AG08395 (cell line): ENCODE data around the gene TNRC6A.
"Not testable (repeated sequence)": the region's sequence is repeated elsewhere in the genome, so short reads cannot be mapped to it uniquely, and the experiment has no call there.

Experiments used
- DNase-seq: peaks from one replicate; pipeline ENCODE4 v3.0.0; 2012; ENCODE audit warnings: mixed read lengths, low spot score

Gene TNRC6A

GRCh38 chr16:24728011-24728410 is 1.4 kb upstream of the TNRC6A start:
- no peak for DNase-seq

DNA sequence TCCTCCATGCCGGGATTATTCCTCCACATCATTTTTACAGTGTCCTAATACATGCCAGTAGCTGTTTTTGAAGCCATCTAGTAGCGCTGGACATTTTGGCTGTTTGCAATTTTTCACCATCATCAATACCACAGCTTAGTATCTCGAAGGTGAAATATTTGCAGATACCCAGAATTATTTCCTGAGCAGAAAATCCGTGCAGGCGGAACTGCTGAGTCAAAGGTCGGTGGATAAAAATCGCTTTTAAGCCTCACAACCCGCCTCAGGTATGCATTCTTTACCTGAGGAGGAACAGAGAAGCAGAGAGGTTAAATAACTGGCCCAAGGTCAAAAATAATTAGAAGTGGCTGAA is 584 bp upstream of the TNRC6A start:
- DNase-seq = no peak

DNA sequence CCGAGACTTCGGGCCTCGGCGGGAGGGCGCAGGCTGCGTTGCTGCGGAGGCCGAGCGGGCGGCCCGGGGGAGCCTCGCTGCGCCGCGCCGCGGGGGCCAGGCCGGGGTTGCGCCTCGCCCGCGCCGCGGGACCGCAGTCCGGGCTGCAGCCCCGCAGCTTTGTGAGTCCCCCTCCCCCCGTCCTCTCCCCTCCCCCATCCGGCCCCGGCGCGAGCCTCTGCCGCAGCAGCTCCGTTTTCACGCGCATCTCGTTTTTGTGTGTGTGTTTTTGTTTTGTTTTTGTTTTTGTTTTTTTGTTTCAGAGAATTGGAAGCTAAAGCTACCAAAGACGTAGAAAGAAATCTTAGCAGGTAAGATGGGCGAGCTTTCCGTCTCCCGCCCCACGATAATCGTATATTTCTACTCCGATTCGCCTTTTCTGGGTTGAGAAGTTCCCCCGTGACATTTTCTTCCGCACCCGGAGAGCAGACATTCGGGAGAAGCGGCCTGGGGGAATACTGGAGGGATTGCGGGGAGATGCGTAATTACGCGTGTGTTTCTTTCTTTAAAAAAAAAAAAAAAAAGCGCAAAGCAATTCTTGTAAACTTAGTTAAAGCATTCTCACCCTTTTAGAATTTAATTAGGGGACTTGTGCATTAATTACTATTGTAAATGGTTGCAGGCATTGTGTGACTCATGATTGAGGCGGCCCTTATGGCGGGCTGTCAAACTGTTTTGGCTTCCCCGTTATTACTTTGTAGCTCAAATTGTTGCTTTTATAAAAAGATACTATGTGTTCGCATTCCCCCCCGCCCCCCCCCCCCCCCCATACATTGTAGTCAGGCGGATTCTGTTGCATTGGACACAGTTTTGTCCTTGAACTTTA is 732 bp downstream of the TNRC6A start:
- peak; percentile 14 for DNase-seq

- no peak for DNase-seq
Observed at GRCh38 chr16:24730914-24731313, 1.5 kb downstream of the TNRC6A start.

GRCh38 chr16:24731722-24732419 is 2.4 kb downstream of the TNRC6A start:
- no peak for DNase-seq

DNA sequence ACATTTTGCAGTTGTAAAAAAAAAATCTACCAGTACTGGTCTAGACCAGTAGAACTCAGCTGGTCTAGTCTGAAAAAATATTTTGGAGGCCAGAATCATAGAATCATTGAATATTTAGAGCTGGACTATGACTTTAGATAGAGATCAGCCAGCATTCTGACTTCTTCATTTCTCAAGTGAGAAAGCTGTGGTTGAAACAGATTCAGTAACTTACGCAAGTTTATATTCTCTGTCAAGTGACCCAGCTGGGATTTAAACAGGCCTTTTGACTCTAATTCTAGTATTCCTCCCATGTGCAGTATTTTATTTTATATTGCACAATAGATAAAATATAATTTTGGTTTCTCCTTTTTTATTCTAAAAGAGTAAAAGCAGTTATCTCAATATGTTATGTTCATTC is 4.9 kb downstream of the TNRC6A start:
- peak; percentile 3 for DNase-seq

DNA sequence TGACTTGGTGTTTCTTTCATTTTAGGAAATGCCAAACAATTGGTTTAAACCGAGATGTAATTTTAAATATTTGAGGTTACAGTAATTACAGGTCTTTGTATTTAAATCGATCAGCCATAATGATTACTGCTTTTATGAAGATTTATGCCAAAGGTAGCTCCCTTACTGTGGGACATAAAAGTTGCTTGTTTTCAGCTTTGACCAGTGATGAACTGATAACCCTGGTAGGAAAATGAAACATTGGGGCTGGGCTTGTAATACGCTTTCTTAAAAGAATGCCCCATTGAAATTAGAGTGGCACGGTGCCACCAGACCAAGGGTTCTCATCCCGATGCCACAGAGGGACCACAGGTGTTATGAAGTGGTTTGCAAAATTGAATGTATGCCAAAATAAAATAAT is 7.3 kb downstream of the TNRC6A start:
- DNase-seq = no peak

GRCh38 chr16:24737391-24737871 is 8.0 kb downstream of the TNRC6A start:
- peak; percentile 28 for DNase-seq

DNA sequence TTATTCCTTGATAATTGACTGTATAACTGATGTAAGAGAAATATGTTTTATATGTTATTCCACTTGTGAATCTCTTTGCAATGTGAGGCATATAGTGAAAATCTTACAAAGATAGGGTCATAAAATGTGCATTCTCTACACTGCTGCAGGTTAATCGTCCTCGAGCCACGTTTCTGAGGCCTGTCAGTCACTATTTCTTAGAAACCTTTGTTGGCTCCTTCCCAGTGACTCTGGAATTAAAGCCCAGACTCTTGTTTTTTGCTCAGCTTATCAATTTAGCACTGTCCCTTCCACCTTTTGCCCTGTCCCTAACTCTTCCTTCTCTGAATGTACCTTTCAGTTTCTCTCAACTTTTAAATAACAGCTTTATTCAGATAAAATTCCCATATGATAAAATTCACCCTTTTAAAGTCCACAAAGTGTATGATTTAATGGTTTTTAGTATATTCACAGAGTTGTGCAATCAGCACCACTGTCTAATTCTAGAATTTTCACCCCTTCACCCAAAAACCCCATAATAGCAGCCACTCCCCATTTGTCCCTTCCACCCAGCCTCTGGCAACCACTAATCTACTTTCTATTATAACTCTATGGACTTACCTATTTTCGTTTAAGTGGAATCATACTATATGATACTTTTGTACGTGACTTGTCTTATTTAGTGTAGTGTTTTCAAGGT is 8.6 kb downstream of the TNRC6A start:
- DNase-seq = no peak

DNA sequence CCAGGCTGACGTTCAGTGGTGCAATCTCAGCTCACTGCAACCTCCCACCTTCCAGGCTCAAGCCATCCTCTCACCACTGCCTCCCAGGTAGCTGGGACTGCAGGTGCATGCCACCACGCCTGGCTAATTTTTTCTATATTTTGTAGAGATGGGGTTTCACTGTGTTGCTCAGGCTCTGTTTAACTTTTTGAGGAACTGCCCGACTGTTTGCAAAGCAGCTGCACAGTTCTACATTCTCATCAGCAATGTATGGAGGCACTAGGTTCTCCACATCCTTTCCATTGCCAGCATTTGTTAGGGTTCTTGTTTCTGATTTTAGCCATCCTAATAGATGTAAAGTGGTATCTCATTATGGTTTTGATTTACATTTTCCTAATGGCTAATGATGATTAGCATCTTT is 9.4 kb downstream of the TNRC6A start:
- DNase-seq = no peak

GRCh38 chr16:24741862-24742261 is 12.4 kb downstream of the TNRC6A start:
- DNase-seq = no peak

DNA sequence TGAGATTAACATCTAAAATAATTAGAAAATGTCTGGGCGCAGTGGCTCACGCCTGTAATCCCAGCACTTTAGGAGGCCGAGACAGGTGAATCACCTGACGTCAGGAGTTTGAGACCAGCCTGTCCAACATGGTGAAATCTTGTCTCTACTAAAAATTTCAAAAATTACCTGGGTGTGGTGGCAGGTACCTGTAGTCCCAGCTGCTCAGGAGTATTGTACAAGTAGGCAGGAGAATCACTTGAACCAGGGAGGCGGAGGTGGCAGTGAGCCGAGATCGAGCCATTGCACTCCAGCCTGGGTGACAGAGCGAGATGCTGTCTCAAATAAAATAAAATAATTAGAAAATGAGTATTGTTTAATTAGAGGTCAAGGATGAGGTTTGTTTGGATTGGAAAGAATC is 13.2 kb downstream of the TNRC6A start:
- not testable (repeated sequence) for DNase-seq

DNA sequence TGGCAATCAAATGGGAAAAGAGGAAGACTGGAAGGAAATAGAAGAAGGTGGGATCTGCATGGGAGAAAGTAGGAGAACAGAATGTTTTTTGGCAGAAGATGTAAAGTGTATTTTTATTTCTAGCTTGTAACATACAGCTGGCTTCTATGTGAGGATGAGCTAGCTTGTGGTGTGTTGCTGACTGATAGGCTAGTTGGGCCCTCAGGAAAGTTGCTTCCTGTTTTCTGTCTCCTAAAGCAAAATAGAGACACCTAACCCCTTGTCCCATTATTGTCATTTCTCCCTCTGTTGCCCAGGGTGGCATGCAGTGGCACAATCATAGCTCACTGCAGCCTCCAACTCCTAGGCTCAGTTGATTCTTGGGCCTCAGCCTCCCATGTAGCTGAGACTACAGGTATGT is 15.9 kb downstream of the TNRC6A start:
- DNase-seq = no peak

- DNase-seq = no peak
Observed at GRCh38 chr16:24745791-24746190, 16.3 kb downstream of the TNRC6A start.

- DNase-seq = no peak
Observed at GRCh38 chr16:24747441-24747840, 18.0 kb downstream of the TNRC6A start.

DNA sequence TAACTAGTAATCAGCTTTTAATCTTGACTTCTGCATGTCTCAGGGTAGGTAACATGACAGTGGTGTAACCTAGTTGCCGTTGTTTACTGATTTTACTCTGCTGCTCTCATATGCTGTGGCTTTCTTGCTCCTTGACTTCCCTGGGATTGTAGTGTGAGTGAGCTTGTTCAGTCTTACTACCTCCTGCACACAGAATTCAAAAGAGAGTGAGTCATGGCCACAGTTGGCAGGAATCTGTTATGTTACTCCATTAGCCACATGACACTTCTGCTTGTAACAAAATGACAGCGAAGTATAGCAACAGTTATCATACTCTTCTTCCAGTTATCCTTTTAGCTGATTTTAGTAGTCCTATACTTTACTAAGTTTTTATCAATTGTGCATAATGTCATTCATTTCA is 18.8 kb downstream of the TNRC6A start:
- DNase-seq = peak; percentile 91

DNA sequence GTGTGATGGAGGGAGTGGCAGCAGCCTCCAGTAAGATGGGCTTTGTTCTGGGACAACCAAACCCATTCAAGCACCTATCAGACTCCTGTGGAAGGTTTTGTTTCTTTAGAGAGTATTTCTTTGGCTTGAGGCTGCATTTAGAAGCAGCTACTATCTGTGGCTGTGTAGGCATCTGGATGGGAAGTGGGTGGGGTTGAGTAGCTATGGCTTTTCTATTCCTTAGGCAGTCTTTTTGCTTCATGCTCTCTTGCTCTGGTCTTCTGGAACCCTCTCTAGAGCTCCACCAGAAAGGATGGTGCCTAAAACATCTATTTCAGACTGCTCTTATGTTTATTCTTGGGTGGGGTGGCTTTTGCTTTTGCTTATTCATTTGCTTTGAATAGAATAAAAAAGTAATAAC is 19.9 kb downstream of the TNRC6A start:
- no peak for DNase-seq

DNA sequence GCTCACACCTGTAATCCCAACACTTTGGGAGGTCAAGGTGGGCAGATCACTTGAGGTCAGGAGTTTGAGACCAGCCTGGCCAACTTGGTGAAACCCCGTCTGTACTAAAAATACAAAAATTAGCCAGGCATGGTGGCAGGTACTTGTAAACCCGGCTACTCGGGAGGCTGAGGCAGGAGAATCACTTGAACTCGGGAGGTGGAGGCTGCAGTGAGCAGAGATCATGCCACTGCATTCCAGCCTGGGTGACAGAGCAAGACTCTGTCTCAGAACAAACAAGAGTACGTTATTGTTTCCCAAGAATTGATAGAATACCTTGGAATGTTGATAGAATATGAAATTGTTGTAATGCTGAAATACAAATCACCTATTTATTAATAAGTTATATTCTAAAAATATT is 20.4 kb downstream of the TNRC6A start:
- DNase-seq = not testable (repeated sequence)

DNA sequence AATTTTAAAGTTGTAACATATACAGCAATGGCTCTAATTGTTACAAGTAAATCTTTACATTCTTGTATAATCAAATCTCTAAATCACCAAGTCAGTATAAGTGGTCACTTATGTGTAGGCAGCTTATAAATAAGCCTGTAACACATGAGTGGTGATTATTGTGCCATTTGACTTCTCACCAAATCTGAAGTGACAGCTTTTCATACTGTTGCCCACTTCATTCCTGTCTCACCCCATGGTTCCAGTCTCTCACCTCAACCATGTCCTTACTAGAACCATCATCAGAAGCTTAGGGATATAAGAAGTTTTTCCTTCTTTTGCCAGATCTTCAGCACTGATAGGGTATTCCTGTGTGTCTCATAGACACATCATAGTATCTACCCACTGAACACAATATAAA is 23.5 kb downstream of the TNRC6A start:
- no peak for DNase-seq

- DNase-seq = no peak
Observed at GRCh38 chr16:24753437-24753836, 24.0 kb downstream of the TNRC6A start.

DNA sequence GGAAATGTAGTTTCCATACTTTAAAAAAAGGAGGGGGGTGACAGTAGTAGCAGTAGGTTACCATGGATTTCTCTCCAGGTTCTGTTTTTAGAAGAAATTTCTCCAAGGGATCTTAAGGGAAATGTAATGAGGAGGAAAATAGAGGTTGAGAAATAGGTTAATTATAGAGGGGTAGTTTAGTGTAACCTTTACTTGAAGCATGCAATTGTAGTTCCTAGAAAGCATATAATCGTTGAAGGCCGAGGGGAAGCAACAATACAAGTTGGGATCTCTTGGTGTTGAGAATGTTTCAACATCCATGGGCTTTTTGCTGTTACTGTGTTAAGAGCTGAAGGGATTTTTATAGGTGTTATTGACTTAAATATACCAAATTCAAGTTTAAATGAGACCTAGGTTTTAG is 25.1 kb downstream of the TNRC6A start:
- DNase-seq = no peak

DNA sequence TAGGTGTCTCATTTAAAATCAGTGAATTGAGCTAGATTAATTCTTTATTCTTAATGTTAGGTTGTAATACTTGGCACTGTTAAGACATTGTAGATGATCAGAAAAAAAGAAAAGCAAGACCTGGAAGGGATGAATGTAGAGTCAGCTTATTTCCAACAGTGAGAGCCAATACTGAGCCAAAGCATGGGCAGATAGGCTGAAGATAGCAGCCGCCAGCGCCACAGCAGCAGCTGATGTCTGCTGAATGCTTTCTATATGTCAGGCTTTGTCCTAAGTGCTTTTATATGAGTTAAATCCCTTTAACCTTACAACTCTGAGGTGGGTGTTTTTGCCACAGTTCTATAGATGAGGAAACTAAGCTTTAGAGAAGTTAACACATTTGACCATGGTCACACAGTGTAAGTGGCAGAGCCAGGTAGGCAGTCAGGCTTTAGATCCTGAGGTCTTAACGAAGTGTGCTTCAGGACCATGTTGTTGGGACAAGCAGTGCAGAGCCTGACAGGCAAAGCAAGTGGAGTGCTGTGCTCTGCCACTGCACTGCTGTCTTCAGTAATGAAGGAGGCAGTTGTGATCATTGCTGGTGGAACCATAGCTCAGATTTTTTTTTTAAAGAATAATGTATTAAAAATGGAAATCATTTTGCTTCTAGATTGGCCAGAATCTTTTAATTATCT is 25.9 kb downstream of the TNRC6A start:
- no peak for DNase-seq
